Mesothelial cell of epicardium (in vitro differentiated cells): ENCODE measurements around the gene DHX30. TPM values are rescaled to one million over a fixed set of nuclear protein-coding genes. Genes with fewer than 3 reads are reported as not detected.

Experiments
- DNase-seq, 2 experiments: peaks; one replicate each; pipeline ENCODE4 v3.0.0; 2021; ENCODE audit warnings: low spot score in 2 of 2; ENCODE audit not compliant: unreplicated experiment in 2 of 2
- H3K27ac Mint-ChIP-seq: 2 replicates; pipeline ENCODE4 v1.8.0; 2021; ENCODE audit warnings: mixed read lengths
- H3K27me3 Mint-ChIP-seq: 2 replicates; pipeline ENCODE4 v1.8.0; 2021; ENCODE audit warnings: low read depth, mixed read lengths
- H3K36me3 Mint-ChIP-seq: 2 replicates; pipeline ENCODE4 v1.8.0; 2021; ENCODE audit warnings: mixed read lengths
- H3K4me1 Mint-ChIP-seq: 2 replicates; pipeline ENCODE4 v1.8.0; 2021; ENCODE audit warnings: mixed read lengths
- H3K4me3 Mint-ChIP-seq: 2 replicates; pipeline ENCODE4 v1.8.0; 2021; ENCODE audit warnings: mild to moderate bottlenecking, moderate library complexity, mixed read lengths
- H3K9me3 Mint-ChIP-seq: 2 replicates; pipeline ENCODE4 v1.8.0; 2021; ENCODE audit warnings: mixed read lengths
- CTCF ChIP-seq: fragments of 200-600 bp; sonication (generic); IDR thresholded peaks from one replicate; pipeline ENCODE4 v1.5.0; 2021; ENCODE audit warnings: antibody characterized with exemption; ENCODE audit not compliant: unreplicated experiment
- total RNA-seq: library from RNA; stranded (reverse); gene quantifications from 3 replicates; pipeline ENCODE4 v1.2.1, GENCODE V29; 2021

DHX30 gene
- total RNA-seq, 1 donor from 2014 or later, result 122 TPM

GRCh38 chr3:47794544-47794943 lies 8.4 kb upstream of the DHX30 start:
- H3K4me1 Mint-ChIP-seq, result no peaks in the 10 kb centered on the region
- DNase-seq, result no peak
- no peaks in the 10 kb centered on the region for H3K27me3 Mint-ChIP-seq
- no peak overlapping the region for H3K27ac Mint-ChIP-seq
- no peak for TF ChIP-seq CTCF
- H3K4me3 Mint-ChIP-seq, result no peak overlapping the region
- peaks cover 6% of the 10 kb centered on the region for H3K9me3 Mint-ChIP-seq
- no peaks in the 10 kb centered on the region for H3K36me3 Mint-ChIP-seq

GRCh38 chr3:47799733-47800132 lies 3.2 kb upstream of the DHX30 start:
- DNase-seq, result no peak
- no peaks in the 10 kb centered on the region for H3K9me3 Mint-ChIP-seq
- no peaks in the 10 kb centered on the region for H3K27me3 Mint-ChIP-seq
- H3K4me1 Mint-ChIP-seq, result peaks cover 21% of the 10 kb centered on the region
- TF ChIP-seq CTCF, result peak; percentile 28
- no peak overlapping the region for H3K27ac Mint-ChIP-seq
- no peak overlapping the region for H3K4me3 Mint-ChIP-seq
- no peaks in the 10 kb centered on the region for H3K36me3 Mint-ChIP-seq

GRCh38 chr3:47803480-47804025 lies 615 bp downstream of the DHX30 start:
- no peak for TF ChIP-seq CTCF
- no peaks in the 10 kb centered on the region for H3K9me3 Mint-ChIP-seq
- peak overlapping the region; percentile 98 for H3K4me3 Mint-ChIP-seq
- H3K27me3 Mint-ChIP-seq, result no peaks in the 10 kb centered on the region
- H3K27ac Mint-ChIP-seq, result peak overlapping the region; percentile 99
- DNase-seq, result no peak
- peaks cover 7% of the 10 kb centered on the region for H3K36me3 Mint-ChIP-seq
- peaks cover 22% of the 10 kb centered on the region for H3K4me1 Mint-ChIP-seq

GRCh38 chr3:47804577-47804976 lies 1.6 kb downstream of the DHX30 start:
- no peak for DNase-seq
- no peaks in the 10 kb centered on the region for H3K9me3 Mint-ChIP-seq
- H3K27me3 Mint-ChIP-seq, result no peaks in the 10 kb centered on the region
- TF ChIP-seq CTCF, result no peak
- peaks cover 10% of the 10 kb centered on the region for H3K36me3 Mint-ChIP-seq
- peak overlapping the region; percentile 98 for H3K4me3 Mint-ChIP-seq
- H3K4me1 Mint-ChIP-seq, result peaks cover 22% of the 10 kb centered on the region
- H3K27ac Mint-ChIP-seq, result peak overlapping the region; percentile 99

- Mint-ChIP-seq H3K36me3 (peaks cover 32% of the 10 kb centered on the region), H3K27me3 (no peaks in the 10 kb centered on the region), H3K27ac (peak overlapping the region; percentile 87), H3K4me1 (no peaks in the 10 kb centered on the region), H3K9me3 (peaks cover 5% of the 10 kb centered on the region), H3K4me3 (no peak overlapping the region)
- no peak for DNase-seq
- no peak for TF ChIP-seq CTCF
Measured at GRCh38 chr3:47813551-47814177, 10.7 kb downstream of the DHX30 start.
